ENCODE measurements around the gene ENOX1.

GRCh38 chr13:43426355-43426754, 360.4 kb downstream of the ENOX1 start:
- TF ChIP-seq CTCF (IDR thresholded peaks at IDR 0.05; ENCODE audit: borderline replicate concordance, extremely low read depth, low read length, poor library complexity, severe bottlenecking): no peak
- TF ChIP-seq EZH2 (IDR thresholded peaks at IDR 0.05; ENCODE audit: borderline replicate concordance, low read depth, low read length, severe bottlenecking): no peak
